GM12878 (cell line): Measurements from ENCODE around the gene SSRP1. TPM values are rescaled to one million over a fixed set of nuclear protein-coding genes. Genes with fewer than 3 reads are reported as not detected.
A peak's percentile ranks its signal among the peaks of the same experiment; 100 is the strongest.

Experiments
- ATAC-seq: fragments of 200-7000 bp; cut with Tn5 transposase; 3 replicates; pipeline ENCODE4 v1.9.1; 2020; ENCODE audit warnings: mild to moderate bottlenecking, moderate library complexity
- BruUV-seq: library from RNA; stranded (reverse); fragments of 400-500 nt; replicated peaks from 2 replicates; lab custom pipeline; 2021; lab: Mats Ljungman, UMichigan
- CTCF ChIA-PET: fragments of 300-600 bp; sonication (Branson Sonifier 250); formaldehyde crosslinking; extraction: SDS; loops from one replicate; lab custom pipeline; 2021; ENCODE audit warnings: inconsistent platforms; lab: Yijun Ruan, JAX
- POLR2A ChIA-PET: fragments of 350-600 bp; formaldehyde crosslinking; extraction: SDS; loops from one replicate; lab custom pipeline; 2021; ENCODE audit warnings: inconsistent platforms; lab: Charles Lee
- RAD21 ChIA-PET: fragments of 300-600 bp; sonication (Branson Sonifier 250); formaldehyde crosslinking; loops from one replicate; lab custom pipeline; 2023; ENCODE audit warnings: antibody characterized with exemption; ENCODE audit not compliant: unreplicated experiment; lab: Charles Lee
- SMC1A ChIA-PET: fragments of 300-600 bp; sonication (Branson Sonifier 250); formaldehyde crosslinking; loops from one replicate; lab custom pipeline; 2023; ENCODE audit not compliant: unreplicated experiment, uncharacterized antibody; lab: Charles Lee
- DNase-seq: peaks from one replicate; pipeline ENCODE4 v3.0.0-alpha.2; 2011; ENCODE audit warnings: low read depth, low spot score
- FAIRE-seq: peaks from 3 replicates; lab custom pipeline; 2011; peaks lifted over from hg19 to GRCh38; lab: Jason Lieb, UNC
- H2AFZ ChIP-seq: 2 replicates; pipeline ENCODE4 v1.6.0; 2011; ENCODE audit warnings: low read depth, low read length, control low read depth; ENCODE audit not compliant: control insufficient read depth
- H3K27ac ChIP-seq: 2 replicates; pipeline ENCODE4 v1.5.1; 2011; ENCODE audit warnings: control low read depth; ENCODE audit not compliant: control insufficient read depth, insufficient read depth
- H3K27me3 ChIP-seq, 2 experiments: replicated peaks in 1 of 2; 2 replicates each; pipeline versions ENCODE4 v1.6.0 to v1.6.1; 2011; ENCODE audit warnings: low read length in 1 of 2; ENCODE audit not compliant: control insufficient read depth in 2 of 2, insufficient read depth in 2 of 2
- H3K36me3 ChIP-seq, 2 experiments: 2 replicates each; pipeline ENCODE4 v1.5.1; 2011; ENCODE audit warnings: low read length in 1 of 2; ENCODE audit not compliant: control insufficient read depth in 2 of 2, insufficient read depth in 2 of 2
- H3K4me1 ChIP-seq: 2 replicates; pipeline ENCODE4 v1.6.1; 2011; ENCODE audit warnings: mild to moderate bottlenecking, low read length, moderate library complexity, mixed read lengths; ENCODE audit not compliant: control insufficient read depth, insufficient read depth
- H3K4me2 ChIP-seq: 2 replicates; pipeline ENCODE4 v1.6.0; 2011; ENCODE audit warnings: control low read depth; ENCODE audit not compliant: control insufficient read depth, insufficient read depth
- H3K4me3 ChIP-seq: fragments of 200-600 bp; sonication (generic); 2 replicates; pipeline ENCODE4 v1.5.1; 2016
- H3K79me2 ChIP-seq: 2 replicates; pipeline ENCODE4 v1.6.0; 2011; ENCODE audit warnings: low read length; ENCODE audit not compliant: control insufficient read depth, insufficient read depth
- H3K9ac ChIP-seq: 2 replicates; pipeline ENCODE4 v1.8.0; 2011; ENCODE audit warnings: low read length, control low read depth, mixed read lengths; ENCODE audit not compliant: control insufficient read depth, insufficient read depth
- H3K9me3 ChIP-seq: replicated peaks from 3 replicates; pipeline ENCODE4 v1.5.1; 2011; ENCODE audit warnings: mild to moderate bottlenecking, low read length; ENCODE audit not compliant: control insufficient read depth, insufficient read depth
- H4K20me1 ChIP-seq: 2 replicates; pipeline ENCODE4 v1.6.0; 2011; ENCODE audit not compliant: control insufficient read depth, insufficient read depth
- CHD1 ChIP-seq: IDR thresholded peaks from 2 replicates; pipeline ENCODE4 v1.6.1; 2012; ENCODE audit warnings: low read depth, low read length, improper control_type of control experiment
- CREB1 ChIP-seq: IDR thresholded peaks from 2 replicates; pipeline ENCODE4 v1.6.1; 2012; ENCODE audit warnings: low read depth, mild to moderate bottlenecking, inconsistent platforms
- CTCF ChIP-seq, 3 experiments: IDR thresholded peaks in 2 of 3; conservative IDR thresholded peaks in 1 of 3; 2 replicates each; pipeline ENCODE4 v1.5.1; 2011; ENCODE audit warnings: low read depth in 3 of 3, low read length in 3 of 3, mild to moderate bottlenecking in 3 of 3, control low read depth in 2 of 3, moderate library complexity in 2 of 3, inconsistent platforms in 1 of 3, mixed read lengths in 1 of 3; ENCODE audit not compliant: control insufficient read depth in 2 of 3, insufficient read depth in 1 of 3; ENCODE audit errors: extremely low read depth in 1 of 3
- JUND ChIP-seq: IDR thresholded peaks from 2 replicates; pipeline ENCODE4 v1.6.1; 2012; ENCODE audit warnings: low read depth, mild to moderate bottlenecking, low read length, improper control_type of control experiment, moderate library complexity
- NBN ChIP-seq: fragments of 450-650 bp; IDR thresholded peaks from 2 replicates; pipeline ENCODE4 v1.6.1; 2016
- TAF1 ChIP-seq: IDR thresholded peaks from 2 replicates; pipeline ENCODE4 v1.6.1; 2011; ENCODE audit warnings: mild to moderate bottlenecking, low read depth, low read length, borderline replicate concordance
- TCF12 ChIP-seq: IDR thresholded peaks from 2 replicates; pipeline ENCODE4 v1.6.1; 2011; ENCODE audit warnings: low read depth, mild to moderate bottlenecking, low read length
- YBX1 ChIP-seq: fragments of 450-650 bp; IDR thresholded peaks from 2 replicates; pipeline ENCODE4 v1.6.1; 2016; ENCODE audit warnings: antibody characterized with exemption
- WGBS: methylation state at CpG from one replicate; pipeline ENCODE4 v1.1.6; 2016; ENCODE audit warnings: low lambda C conversion rate; ENCODE audit not compliant: insufficient replicate concordance, insufficient coverage; ENCODE audit errors: missing lambda C conversion rate; 5-methylcytosine and 5-hydroxymethylcytosine counted together
- in situ Hi-C: fragments of 300-500 bp; cut with MboI; formaldehyde crosslinking; loops from 9 replicates; pipeline ENCODE4 v1.14.3; 2018; ENCODE audit warnings: mixed read lengths
- intact Hi-C: fragments of 100-400 bp; cut with micrococcal nuclease; formaldehyde crosslinking; loops from one replicate; pipeline ENCODE4 v1.14.2; 2022; ENCODE audit not compliant: unreplicated experiment
- polyA plus RNA-seq, 11 experiments: library from polyadenylated mRNA; depleted of rRNA in 4 of 11; unstranded in 6 of 11; stranded (reverse) in 5 of 11; fragments of >200 nt; fragmentation: Nextera tagmentation in 4 of 11; fragmentation: Illumina TruSeq in 1 of 11; extraction: Ambion mirVana in 4 of 11; extraction: Trizol in 1 of 11; gene quantifications; 1 replicate in 1 of 11; 2 replicates in 10 of 11; pipeline versions ENCODE4 v1.2.1 to v1.2.3, GENCODE V29; 2011 to 2016; ENCODE audit warnings: inconsistent platforms in 2 of 11, missing spikeins in 2 of 11, low read depth in 1 of 11
- total RNA-seq, 4 experiments: library from RNA; depleted of rRNA in 3 of 4; stranded (reverse); fragments of >200 nt in 3 of 4; fragmentation: Illumina TruSeq in 1 of 4; extraction: Trizol in 1 of 4; gene quantifications; 2 replicates each; pipeline versions ENCODE4 v1.2.1 to v1.2.3, GENCODE V29; 2013 to 2021

SSRP1 gene
- total and polyA plus RNA-seq, 10 of the 15 experiments (the other 5 are each of a cell fraction or from before 2014, with no cell fraction given), result 73.6 to 279 (median 138) TPM

- intact Hi-C loops (loop anchor here (10.0 kb wide), 1 partner anchor 1165 kb away; the partner anchor contains the start of gene OR5B21), in situ Hi-C loops (loop anchor here (25.0 kb wide), 2 partner anchors 1172 to 1247 kb away; partner anchors contain the start of genes LPXN, OR5B21 and ZFP91)
- peaks cover 7% of the 10 kb centered on the region for H3K4me1 ChIP-seq
- RAD21 ChIA-PET, result no interaction called here
- DNase-seq (no peak), ATAC-seq (no peak), FAIRE-seq (no peak)
- WGBS, result 47% methylated on average over 12 of the region's 12 CpGs
- H4K20me1 ChIP-seq, result no peaks in the 10 kb centered on the region
- no peaks in the 10 kb centered on the region; a peak in 1 of 4 replicates for H3K27me3 ChIP-seq
- H3K9me3 ChIP-seq, result no peaks in the 10 kb centered on the region
- H2AFZ ChIP-seq, result no peak overlapping the region
- POLR2A ChIA-PET, result interaction anchor here (0.5 kb wide), 1 partner anchor 71 kb away, joined by 5 read pairs; no protein-coding TSS in a partner anchor
- no peak for TF ChIP-seq CHD1
- no peak for TF ChIP-seq TAF1
- TF ChIP-seq YBX1, result no peak
- no peak for TF ChIP-seq TCF12
- no peak for TF ChIP-seq JUND
- TF ChIP-seq NBN, result no peak
- TF ChIP-seq CREB1, result no peak
- TF ChIP-seq CTCF (IDR thresholded peaks at IDR 0.05 in 2 of 3, conservative IDR thresholded peaks at IDR 0.05 in 1 of 3; ENCODE audit: control insufficient read depth in 2 of 3, extremely low read depth in 1 of 3, insufficient read depth in 1 of 3, low read depth in 3 of 3, low read length in 3 of 3), result peak in 1 of 3 experiments; percentile 10; a peak in 1 of 6 replicates
- no peak overlapping the region for H3K27ac ChIP-seq
- no TSS peak for BruUV-seq
- H3K36me3 ChIP-seq, result no peaks in the 10 kb centered on the region
- no peak overlapping the region for H3K4me2 ChIP-seq
- CTCF ChIA-PET, result interaction anchor here (1.3 to 1.5 kb wide), 3 partner anchors 12 to 187 kb away, joined by 3 to 5 read pairs (median 3); no protein-coding TSS in a partner anchor
- peaks cover 10% of the 10 kb centered on the region for H3K79me2 ChIP-seq
- SMC1A ChIA-PET, result interaction anchor here (1.0 kb wide), 1 partner anchor 162 kb away, joined by 3 read pairs; no protein-coding TSS in a partner anchor
- H3K4me3 ChIP-seq, result no peak overlapping the region
- H3K9ac ChIP-seq, result no peak overlapping the region
Measured at GRCh38 chr11:57340039-57340615, 4.4 kb upstream of the SSRP1 start.
